ENCODE data around the gene STEAP3. TPM values are rescaled to one million over a fixed set of nuclear protein-coding genes. Genes with fewer than 3 reads are reported as not detected.

STEAP3 gene
- total RNA-seq, 1 experiment from 2014 or later, result not detected

GRCh38 chr2:119227346-119227745 lies 3.7 kb downstream of the STEAP3 start:
- Histone ChIP-seq H3K4me2 (ENCODE audit: low read depth, low read length, poor library complexity, severe bottlenecking) (no peak overlapping the region), H3K9ac (ENCODE audit: low read length) (no peak overlapping the region), H3K27ac (ENCODE audit: low read length) (no peak overlapping the region), H3K27me3 (ENCODE audit: low read length) (no peaks in the 10 kb centered on the region), H2AFZ (ENCODE audit: low read length) (no peak overlapping the region), H3K36me3 (ENCODE audit: insufficient read depth, low read length) (no peaks in the 10 kb centered on the region), H3K4me1 (ENCODE audit: low read length) (peaks cover 2% of the 10 kb centered on the region; the same call in 1 of the 2 replicates), H4K20me1 (ENCODE audit: insufficient read depth, low read depth, low read length) (no peaks in the 10 kb centered on the region), H3K9me3 (ENCODE audit: low read length) (no peaks in the 10 kb centered on the region), H3K79me2 (ENCODE audit: low read length) (no peaks in the 10 kb centered on the region), H3K4me3 (ENCODE audit: low read length) (no peak overlapping the region), H3K9me2 (replicated peaks; ENCODE audit: insufficient read depth, low read length) (no peaks in the 10 kb centered on the region)
- DNase-seq, result no peak

GRCh38 chr2:119228136-119228535 lies 4.5 kb downstream of the STEAP3 start:
- no peak overlapping the region for H3K4me3 ChIP-seq (ENCODE audit: low read length)
- H3K36me3 ChIP-seq (ENCODE audit: insufficient read depth, low read length), result no peaks in the 10 kb centered on the region
- H3K9me3 ChIP-seq (ENCODE audit: low read length), result no peaks in the 10 kb centered on the region
- no peak overlapping the region for H3K9ac ChIP-seq (ENCODE audit: low read length)
- 0 out of 2 replicates have a peak, but pooled peaks cover under 1% of the 10 kb centered on the region for H4K20me1 ChIP-seq (ENCODE audit: insufficient read depth, low read depth, low read length)
- no peaks in the 10 kb centered on the region for H3K79me2 ChIP-seq (ENCODE audit: low read length)
- H3K4me2 ChIP-seq (ENCODE audit: low read depth, low read length, poor library complexity, severe bottlenecking), result no peak overlapping the region
- H2AFZ ChIP-seq (ENCODE audit: low read length), result no peak overlapping the region
- peaks cover 2% of the 10 kb centered on the region; the same call in 1 of the 2 replicates for H3K4me1 ChIP-seq (ENCODE audit: low read length)
- DNase-seq, result no peak
- H3K27me3 ChIP-seq (ENCODE audit: low read length), result no peaks in the 10 kb centered on the region
- no peaks in the 10 kb centered on the region for H3K9me2 ChIP-seq (replicated peaks; ENCODE audit: insufficient read depth, low read length)
- H3K27ac ChIP-seq (ENCODE audit: low read length), result no peak overlapping the region

- Histone ChIP-seq H3K27ac (ENCODE audit: low read length) (no peak overlapping the region), H3K4me2 (ENCODE audit: low read depth, low read length, poor library complexity, severe bottlenecking) (no peak overlapping the region), H3K27me3 (ENCODE audit: low read length) (no peaks in the 10 kb centered on the region), H3K36me3 (ENCODE audit: insufficient read depth, low read length) (no peaks in the 10 kb centered on the region), H3K4me1 (ENCODE audit: low read length) (no peaks in the 10 kb centered on the region), H3K9me2 (replicated peaks; ENCODE audit: insufficient read depth, low read length) (no peaks in the 10 kb centered on the region), H3K79me2 (ENCODE audit: low read length) (no peaks in the 10 kb centered on the region), H3K9ac (ENCODE audit: low read length) (no peak overlapping the region), H3K9me3 (ENCODE audit: low read length) (no peaks in the 10 kb centered on the region), H4K20me1 (ENCODE audit: insufficient read depth, low read depth, low read length) (0 out of 2 replicates have a peak, but pooled peaks cover 5% of the 10 kb centered on the region), H2AFZ (ENCODE audit: low read length) (no peak overlapping the region), H3K4me3 (ENCODE audit: low read length) (no peak overlapping the region)
- DNase-seq, result no peak
Observed at GRCh38 chr2:119228964-119229363, 5.3 kb downstream of the STEAP3 start.

GRCh38 chr2:119229716-119230115 lies 6.1 kb downstream of the STEAP3 start:
- no peak overlapping the region for H3K4me2 ChIP-seq (ENCODE audit: low read depth, low read length, poor library complexity, severe bottlenecking)
- H3K9me2 ChIP-seq (replicated peaks; ENCODE audit: insufficient read depth, low read length), result no peaks in the 10 kb centered on the region
- H2AFZ ChIP-seq (ENCODE audit: low read length), result no peak overlapping the region
- peaks cover 3% of the 10 kb centered on the region; the same call in 1 of the 2 replicates for H3K4me1 ChIP-seq (ENCODE audit: low read length)
- no peaks in the 10 kb centered on the region for H3K79me2 ChIP-seq (ENCODE audit: low read length)
- no peaks in the 10 kb centered on the region for H3K9me3 ChIP-seq (ENCODE audit: low read length)
- H3K4me3 ChIP-seq (ENCODE audit: low read length), result no peak overlapping the region
- DNase-seq, result no peak
- H4K20me1 ChIP-seq (ENCODE audit: insufficient read depth, low read depth, low read length), result 0 out of 2 replicates have a peak, but pooled peaks cover 10% of the 10 kb centered on the region
- no peak overlapping the region for H3K27ac ChIP-seq (ENCODE audit: low read length)
- H3K9ac ChIP-seq (ENCODE audit: low read length), result no peak overlapping the region
- H3K27me3 ChIP-seq (ENCODE audit: low read length), result no peaks in the 10 kb centered on the region
- H3K36me3 ChIP-seq (ENCODE audit: insufficient read depth, low read length), result no peaks in the 10 kb centered on the region

- no peak overlapping the region for H3K9ac ChIP-seq (ENCODE audit: low read length)
- no peaks in the 10 kb centered on the region for H3K36me3 ChIP-seq (ENCODE audit: insufficient read depth, low read length)
- no peak overlapping the region for H3K4me3 ChIP-seq (ENCODE audit: low read length)
- H3K79me2 ChIP-seq (ENCODE audit: low read length), result no peaks in the 10 kb centered on the region
- H3K27ac ChIP-seq (ENCODE audit: low read length), result no peak overlapping the region
- H2AFZ ChIP-seq (ENCODE audit: low read length), result no peak overlapping the region
- no peaks in the 10 kb centered on the region for H3K9me3 ChIP-seq (ENCODE audit: low read length)
- DNase-seq, result no peak
- H4K20me1 ChIP-seq (ENCODE audit: insufficient read depth, low read depth, low read length), result 0 out of 2 replicates have a peak, but pooled peaks cover 10% of the 10 kb centered on the region
- no peaks in the 10 kb centered on the region for H3K9me2 ChIP-seq (replicated peaks; ENCODE audit: insufficient read depth, low read length)
- H3K27me3 ChIP-seq (ENCODE audit: low read length), result no peaks in the 10 kb centered on the region
- H3K4me2 ChIP-seq (ENCODE audit: low read depth, low read length, poor library complexity, severe bottlenecking), result no peak overlapping the region
- H3K4me1 ChIP-seq (ENCODE audit: low read length), result peaks cover 3% of the 10 kb centered on the region; the same call in 1 of the 2 replicates
Observed at GRCh38 chr2:119230219-119231185, 6.9 kb downstream of the STEAP3 start.

- H3K27ac ChIP-seq (ENCODE audit: low read length), result no peak overlapping the region
- no peaks in the 10 kb centered on the region for H3K9me3 ChIP-seq (ENCODE audit: low read length)
- no peak overlapping the region for H2AFZ ChIP-seq (ENCODE audit: low read length)
Observed at GRCh38 chr2:119231975-119232665, 8.5 kb downstream of the STEAP3 start.

GRCh38 chr2:119232666-119232993 lies 9.0 kb downstream of the STEAP3 start:
- no peaks in the 10 kb centered on the region for H3K9me2 ChIP-seq (replicated peaks; ENCODE audit: insufficient read depth, low read length)
- H4K20me1 ChIP-seq (ENCODE audit: insufficient read depth, low read depth, low read length), result peaks cover 20% of the 10 kb centered on the region
- H3K9me3 ChIP-seq (ENCODE audit: low read length), result no peaks in the 10 kb centered on the region
- no peak overlapping the region for H3K4me2 ChIP-seq (ENCODE audit: low read depth, low read length, poor library complexity, severe bottlenecking)
- H3K9ac ChIP-seq (ENCODE audit: low read length), result no peak overlapping the region
- no peaks in the 10 kb centered on the region for H3K79me2 ChIP-seq (ENCODE audit: low read length)
- H3K4me3 ChIP-seq (ENCODE audit: low read length), result no peak overlapping the region
- H2AFZ ChIP-seq (ENCODE audit: low read length), result no peak overlapping the region
- no peak overlapping the region for H3K27ac ChIP-seq (ENCODE audit: low read length)
- H3K36me3 ChIP-seq (ENCODE audit: insufficient read depth, low read length), result no peaks in the 10 kb centered on the region
- no peak for DNase-seq
- H3K4me1 ChIP-seq (ENCODE audit: low read length), result peaks cover 11% of the 10 kb centered on the region
- H3K27me3 ChIP-seq (ENCODE audit: low read length), result no peaks in the 10 kb centered on the region

More at GRCh38 chr2:119231975-119232665, 8.5 kb downstream of the STEAP3 start:
- Histone ChIP-seq H3K27me3 (ENCODE audit: low read length) (no peaks in the 10 kb centered on the region), H3K4me2 (ENCODE audit: low read depth, low read length, poor library complexity, severe bottlenecking) (no peak overlapping the region), H4K20me1 (ENCODE audit: insufficient read depth, low read depth, low read length) (peaks cover 15% of the 10 kb centered on the region; the same call in 1 of the 2 replicates), H3K4me3 (ENCODE audit: low read length) (no peak overlapping the region), H3K4me1 (ENCODE audit: low read length) (peaks cover 6% of the 10 kb centered on the region), H3K36me3 (ENCODE audit: insufficient read depth, low read length) (no peaks in the 10 kb centered on the region), H3K9me2 (replicated peaks; ENCODE audit: insufficient read depth, low read length) (no peaks in the 10 kb centered on the region), H3K9ac (ENCODE audit: low read length) (no peak overlapping the region), H3K79me2 (ENCODE audit: low read length) (no peaks in the 10 kb centered on the region)
- no peak for DNase-seq
